Ishikawa (cell line): ENCODE data around the gene TMEM255B.

Experiments used
- CEBPB ChIP-seq: IDR thresholded peaks from 2 replicates; pipeline ENCODE4 v1.6.1; 2012
- CREB1 ChIP-seq: IDR thresholded peaks from 2 replicates; pipeline ENCODE4 v1.6.1; 2012; ENCODE audit warnings: low read depth
- EGR1 ChIP-seq: IDR thresholded peaks from 2 replicates; pipeline ENCODE4 v1.6.1; 2012
- EP300 ChIP-seq: IDR thresholded peaks from 2 replicates; pipeline ENCODE4 v1.6.1; 2012; ENCODE audit warnings: borderline replicate concordance
- FOXM1 ChIP-seq: IDR thresholded peaks from 2 replicates; pipeline ENCODE4 v1.6.1; 2012; ENCODE audit warnings: low read depth, borderline replicate concordance
- RAD21 ChIP-seq: IDR thresholded peaks from 2 replicates; pipeline ENCODE4 v1.6.1; 2012; ENCODE audit warnings: low read depth
- TCF12 ChIP-seq: IDR thresholded peaks from 2 replicates; pipeline ENCODE4 v1.6.1; 2012; ENCODE audit warnings: low read depth
- TEAD4 ChIP-seq: IDR thresholded peaks from 2 replicates; pipeline ENCODE4 v1.6.1; 2012
- YY1 ChIP-seq: IDR thresholded peaks from 2 replicates; pipeline ENCODE4 v1.6.1; 2012; ENCODE audit warnings: low read depth
- TF ChIP-seq, protein P1 (sequence below): IDR thresholded peaks from 2 replicates; pipeline ENCODE4 v1.6.1; 2012
- TF ChIP-seq, protein P2 (sequence below): IDR thresholded peaks from 2 replicates; pipeline ENCODE4 v1.6.1; 2012; ENCODE audit warnings: low read depth, mild to moderate bottlenecking
- TF ChIP-seq, protein P3 (sequence below): IDR thresholded peaks from 2 replicates; pipeline ENCODE4 v1.6.1; 2012

DNA sequence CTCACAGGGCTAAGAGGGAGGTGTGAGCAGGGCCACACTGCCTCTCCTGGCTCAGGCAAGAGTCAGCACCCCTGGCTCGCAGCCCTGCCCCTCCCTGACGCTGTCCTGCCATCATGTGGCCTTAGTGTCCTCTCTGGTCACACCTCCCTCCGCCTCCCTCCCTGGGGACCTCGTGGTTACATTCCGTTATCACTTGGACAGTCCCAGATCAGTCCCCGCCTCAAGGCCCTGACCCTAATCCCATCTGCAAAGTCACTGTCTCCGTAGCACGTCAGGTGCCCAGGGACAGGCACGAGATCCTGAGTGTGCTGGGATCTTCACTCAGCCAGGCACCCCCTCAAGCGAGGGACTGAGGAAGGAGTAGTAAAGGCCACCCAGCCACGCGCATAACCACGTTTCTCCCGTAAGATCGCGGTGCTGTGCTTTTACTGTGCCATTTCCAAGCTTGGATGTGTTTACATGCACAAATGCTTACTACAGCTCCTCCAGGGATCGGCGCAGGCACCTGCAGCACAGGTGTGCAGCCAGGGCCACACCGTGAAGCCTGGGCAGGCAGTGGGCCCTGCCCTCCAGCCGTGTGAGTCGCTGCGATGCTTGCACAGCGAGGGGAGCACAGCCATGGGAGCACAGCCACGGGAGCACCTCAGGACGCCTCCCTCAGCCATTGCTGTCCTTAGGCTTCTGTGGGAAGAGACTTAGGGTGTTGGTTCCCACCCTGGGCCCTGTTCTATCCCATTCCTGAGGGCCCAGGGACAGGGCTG lies 10.7 kb upstream of the TMEM255B start:
- TF ChIP-seq, protein P1, sequence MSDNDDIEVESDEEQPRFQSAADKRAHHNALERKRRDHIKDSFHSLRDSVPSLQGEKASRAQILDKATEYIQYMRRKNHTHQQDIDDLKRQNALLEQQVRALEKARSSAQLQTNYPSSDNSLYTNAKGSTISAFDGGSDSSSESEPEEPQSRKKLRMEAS: no peak
- TF ChIP-seq RAD21 (no peak), EP300 (no peak), EGR1 (no peak), TEAD4 (no peak), YY1 (no peak), TCF12 (no peak), CEBPB (no peak), CREB1 (no peak), FOXM1 (no peak)
- TF ChIP-seq, protein P2, sequence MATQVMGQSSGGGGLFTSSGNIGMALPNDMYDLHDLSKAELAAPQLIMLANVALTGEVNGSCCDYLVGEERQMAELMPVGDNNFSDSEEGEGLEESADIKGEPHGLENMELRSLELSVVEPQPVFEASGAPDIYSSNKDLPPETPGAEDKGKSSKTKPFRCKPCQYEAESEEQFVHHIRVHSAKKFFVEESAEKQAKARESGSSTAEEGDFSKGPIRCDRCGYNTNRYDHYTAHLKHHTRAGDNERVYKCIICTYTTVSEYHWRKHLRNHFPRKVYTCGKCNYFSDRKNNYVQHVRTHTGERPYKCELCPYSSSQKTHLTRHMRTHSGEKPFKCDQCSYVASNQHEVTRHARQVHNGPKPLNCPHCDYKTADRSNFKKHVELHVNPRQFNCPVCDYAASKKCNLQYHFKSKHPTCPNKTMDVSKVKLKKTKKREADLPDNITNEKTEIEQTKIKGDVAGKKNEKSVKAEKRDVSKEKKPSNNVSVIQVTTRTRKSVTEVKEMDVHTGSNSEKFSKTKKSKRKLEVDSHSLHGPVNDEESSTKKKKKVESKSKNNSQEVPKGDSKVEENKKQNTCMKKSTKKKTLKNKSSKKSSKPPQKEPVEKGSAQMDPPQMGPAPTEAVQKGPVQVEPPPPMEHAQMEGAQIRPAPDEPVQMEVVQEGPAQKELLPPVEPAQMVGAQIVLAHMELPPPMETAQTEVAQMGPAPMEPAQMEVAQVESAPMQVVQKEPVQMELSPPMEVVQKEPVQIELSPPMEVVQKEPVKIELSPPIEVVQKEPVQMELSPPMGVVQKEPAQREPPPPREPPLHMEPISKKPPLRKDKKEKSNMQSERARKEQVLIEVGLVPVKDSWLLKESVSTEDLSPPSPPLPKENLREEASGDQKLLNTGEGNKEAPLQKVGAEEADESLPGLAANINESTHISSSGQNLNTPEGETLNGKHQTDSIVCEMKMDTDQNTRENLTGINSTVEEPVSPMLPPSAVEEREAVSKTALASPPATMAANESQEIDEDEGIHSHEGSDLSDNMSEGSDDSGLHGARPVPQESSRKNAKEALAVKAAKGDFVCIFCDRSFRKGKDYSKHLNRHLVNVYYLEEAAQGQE: no peak
- TF ChIP-seq, protein P3, sequence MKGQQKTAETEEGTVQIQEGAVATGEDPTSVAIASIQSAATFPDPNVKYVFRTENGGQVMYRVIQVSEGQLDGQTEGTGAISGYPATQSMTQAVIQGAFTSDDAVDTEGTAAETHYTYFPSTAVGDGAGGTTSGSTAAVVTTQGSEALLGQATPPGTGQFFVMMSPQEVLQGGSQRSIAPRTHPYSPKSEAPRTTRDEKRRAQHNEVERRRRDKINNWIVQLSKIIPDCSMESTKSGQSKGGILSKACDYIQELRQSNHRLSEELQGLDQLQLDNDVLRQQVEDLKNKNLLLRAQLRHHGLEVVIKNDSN: no peak
